Adrenal gland (tissue), 19 donors: ENCODE data around the gene FAM161A. TPM values are rescaled to one million over a fixed set of nuclear protein-coding genes. Genes with fewer than 3 reads are reported as not detected.

Experiments used
- DNase-seq, 7 donors: peaks; one replicate each; pipeline ENCODE4 v3.0.0-alpha.2; 2019 to 2020
- H3K27ac ChIP-seq, 5 donors: fragments of 200-600 bp; sonication (generic) in 4 of 5; 1 replicate in 3 of 5; 2 replicates in 2 of 5; pipeline versions ENCODE4 v1.5.1 to v1.8.0; 2016 to 2020; ENCODE audit warnings: mild to moderate bottlenecking in 1 of 5
- H3K27me3 ChIP-seq: fragments of 200-600 bp; 2 replicates; pipeline ENCODE4 v1.8.0; 2021
- H3K36me3 ChIP-seq, 2 donors: fragments of 200-600 bp; replicated peaks in 1 of 2; 1 replicate in 1 of 2; 2 replicates in 1 of 2; pipeline versions ENCODE4 v1.5.1 to v1.8.0; 2018 to 2022
- H3K4me1 ChIP-seq, 2 donors: fragments of 200-600 bp; replicated peaks in 1 of 2; 1 replicate in 1 of 2; 2 replicates in 1 of 2; pipeline versions ENCODE4 v1.5.1 to v1.8.0; 2018 to 2021
- H3K4me3 ChIP-seq, 4 donors: fragments of 200-600 bp; sonication (generic) in 3 of 4; one replicate each; pipeline ENCODE4 v1.5.1; 2016 to 2018
- H3K9me3 ChIP-seq, 3 donors: fragments of 200-600 bp; sonication (generic) in 1 of 3; replicated peaks in 1 of 3; 1 replicate in 2 of 3; 2 replicates in 1 of 3; pipeline versions ENCODE4 v1.5.1 to v1.8.0; 2016 to 2021
- POLR2A ChIP-seq, 2 donors: fragments of 450-650 bp; IDR thresholded peaks; one replicate each; pipeline ENCODE4 v1.6.1; 2017; ENCODE audit warnings: antibody characterized with exemption in 2 of 2, mild to moderate bottlenecking in 2 of 2, moderate library complexity in 1 of 2
- WGBS, 4 donors: extraction: QIAGEN DNeasy Blood & Tissue Kit in 2 of 4; methylation state at CpG; one replicate each; pipeline versions ENCODE4 v1.1.5 to v1.1.7; 2013 to 2017; 5-methylcytosine and 5-hydroxymethylcytosine counted together
- intact Hi-C, 2 donors: fragments of 100-400 bp; cut with DNase I; formaldehyde crosslinking; loops; one replicate each; pipeline versions ENCODE4 v1.14.1 to v1.15.0; 2022 to 2023
- long read RNA-seq, 10 donors: library from polyadenylated mRNA in 3 of 10; unstranded in 2 of 10; stranded (forward) in 1 of 10; transcript quantifications; one replicate each; pipeline ENCODE4 v2.0.0 and lab custom pipeline, GENCODE V29; 2021 to 2026
- polyA plus RNA-seq, 3 donors: library from polyadenylated mRNA; stranded (reverse); fragments of 200-250 nt in 2 of 3; fragments of 350-450 nt in 1 of 3; fragmentation: Illumina TruSeq in 1 of 3; extraction: RNeasy Lipid Tissue Mini Kit (QIAGEN cat#74804) in 1 of 3; gene quantifications; one replicate each; pipeline ENCODE4 v1.2.3, GENCODE V29; 2013 to 2014
- total RNA-seq, 9 donors: library from RNA; depleted of rRNA in 4 of 9; stranded (reverse); fragments of >200 nt in 4 of 9; fragments of 120-200 nt in 1 of 9; fragmentation: NEBNext Ultra II Directional in 1 of 9; extraction: Animal tissue kit (Norgen Biotek cat#: 25700) in 1 of 9; gene quantifications; one replicate each; pipeline versions ENCODE4 v1.1.0 to v1.2.4, GENCODE V29; 2013 to 2023
- TF ChIP-seq, protein P1 (sequence below), 6 experiments: fragments of 450-650 bp in 4 of 6; fragments of 200-600 bp in 2 of 6; sonication (generic) in 1 of 6; IDR thresholded peaks; 1 replicate in 5 of 6; 2 replicates in 1 of 6; pipeline versions ENCODE4 v1.5.1 to v1.8.0; 2016 to 2021; ENCODE audit warnings: antibody characterized with exemption in 6 of 6, mild to moderate bottlenecking in 2 of 6, moderate library complexity in 1 of 6
- donor health status: healthy with polysubstance abuse.
- donor health status: Bipolar disorder and iron deficiency.
- donor health status: DM: yes; HTN: yes; CAD: no.
- donor health status: DM: no; HTN: no; CAD: no.
- donor health status: DM: no; HTN: no; CAD: no.
- donor health status: DM: yes; HTN: yes; CAD: no.

FAM161A gene, protein sequence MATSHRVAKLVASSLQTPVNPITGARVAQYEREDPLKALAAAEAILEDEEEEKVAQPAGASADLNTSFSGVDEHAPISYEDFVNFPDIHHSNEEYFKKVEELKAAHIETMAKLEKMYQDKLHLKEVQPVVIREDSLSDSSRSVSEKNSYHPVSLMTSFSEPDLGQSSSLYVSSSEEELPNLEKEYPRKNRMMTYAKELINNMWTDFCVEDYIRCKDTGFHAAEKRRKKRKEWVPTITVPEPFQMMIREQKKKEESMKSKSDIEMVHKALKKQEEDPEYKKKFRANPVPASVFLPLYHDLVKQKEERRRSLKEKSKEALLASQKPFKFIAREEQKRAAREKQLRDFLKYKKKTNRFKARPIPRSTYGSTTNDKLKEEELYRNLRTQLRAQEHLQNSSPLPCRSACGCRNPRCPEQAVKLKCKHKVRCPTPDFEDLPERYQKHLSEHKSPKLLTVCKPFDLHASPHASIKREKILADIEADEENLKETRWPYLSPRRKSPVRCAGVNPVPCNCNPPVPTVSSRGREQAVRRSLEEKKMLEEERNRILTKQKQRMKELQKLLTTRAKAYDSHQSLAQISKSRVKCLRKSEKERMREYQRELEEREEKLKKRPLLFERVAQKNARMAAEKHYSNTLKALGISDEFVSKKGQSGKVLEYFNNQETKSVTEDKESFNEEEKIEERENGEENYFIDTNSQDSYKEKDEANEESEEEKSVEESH
- 1 to 10 TPM in 8 of 9 donors, under 1 TPM in 1; 0.87 to 4.7 (median 1.6) TPM for total RNA-seq
- polyA plus RNA-seq: 1 to 10 TPM; 1.5 to 3.1 (median 2.2) TPM
- long read RNA-seq, donor 1: 0 reads
- long read RNA-seq, donor 2: 0 reads
- long read RNA-seq, donor 3: 0 reads
- long read RNA-seq, donor 4: 0 reads
- long read RNA-seq, donor 5, partial matches to known transcripts: 0 of 5 reads
- long read RNA-seq, donor 5, other reads (novel, unspliced or antisense): 2 of 5 reads
- long read RNA-seq, donor 6, partial matches to known transcripts: 1 of 1 reads
- long read RNA-seq, donor 6, other reads (novel, unspliced or antisense): 0 of 1 reads
- long read RNA-seq, donor 7: 0 reads
- long read RNA-seq, donor 8: 0 reads
- long read RNA-seq, donor 9, partial matches to known transcripts: 0 of 3 reads
- long read RNA-seq, donor 9, other reads (novel, unspliced or antisense): 0 of 3 reads
- long read RNA-seq, donor 10, partial matches to known transcripts: 0 of 1 reads
- long read RNA-seq, donor 10, other reads (novel, unspliced or antisense): 0 of 1 reads

DNA sequence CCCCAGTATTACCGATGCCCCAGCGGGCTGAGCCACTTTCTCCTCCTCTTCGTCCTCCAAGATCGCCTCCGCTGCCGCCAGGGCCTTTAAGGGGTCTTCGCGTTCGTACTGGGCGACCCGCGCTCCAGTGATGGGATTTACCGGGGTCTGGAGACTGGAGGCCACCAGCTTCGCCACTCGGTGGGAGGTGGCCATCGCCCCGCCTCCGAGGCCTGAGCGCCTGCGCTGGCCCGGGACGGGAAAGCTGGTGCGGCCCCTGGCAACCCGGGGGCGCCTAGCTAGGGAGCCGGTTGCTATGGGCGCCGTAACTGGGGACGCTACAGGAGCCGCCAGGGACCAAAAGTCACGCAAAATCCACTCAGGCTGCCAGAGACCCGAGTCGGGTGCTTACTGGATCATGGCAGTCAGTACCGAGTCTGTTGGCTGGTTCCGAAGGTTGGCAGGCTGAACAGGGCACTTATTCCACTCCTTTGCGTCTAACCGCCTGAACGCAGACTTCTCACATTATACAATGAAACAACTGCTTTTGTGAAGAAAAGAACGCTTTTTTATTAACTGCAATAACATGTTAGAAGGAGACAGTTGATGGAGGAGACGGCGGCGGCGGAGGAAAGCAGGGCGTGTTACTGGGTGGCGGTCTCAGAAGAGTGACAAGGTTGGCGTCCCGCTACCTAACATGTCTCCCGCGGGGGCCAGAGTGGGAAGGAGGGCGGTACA is at the start of gene FAM161A:
TSS of gene FAM161A (minus strand) at position 214 of the 717 bp plus-strand sequence. CDS start at position 195, 19 bp downstream.
- Histone ChIP-seq H3K9me3 (no peaks in the 10 kb centered on the region), H3K27ac (peak within 1 kb of the TSS; percentile 47 to 90 (median 75)), H3K36me3 (no peaks in the 10 kb centered on the region), H3K4me1 (peaks cover 0 to 6% of the 10 kb centered on the region in 2 donors), H3K27me3 (no peaks in the 10 kb centered on the region), H3K4me3 (peak within 1 kb of the TSS; percentile 38 to 70 (median 46))
- WGBS, 4 donors: 0% methylated on average over 20 to 50 of the region's 50 CpGs
- intact Hi-C loops: no loop called here
- TF ChIP-seq, protein P1, sequence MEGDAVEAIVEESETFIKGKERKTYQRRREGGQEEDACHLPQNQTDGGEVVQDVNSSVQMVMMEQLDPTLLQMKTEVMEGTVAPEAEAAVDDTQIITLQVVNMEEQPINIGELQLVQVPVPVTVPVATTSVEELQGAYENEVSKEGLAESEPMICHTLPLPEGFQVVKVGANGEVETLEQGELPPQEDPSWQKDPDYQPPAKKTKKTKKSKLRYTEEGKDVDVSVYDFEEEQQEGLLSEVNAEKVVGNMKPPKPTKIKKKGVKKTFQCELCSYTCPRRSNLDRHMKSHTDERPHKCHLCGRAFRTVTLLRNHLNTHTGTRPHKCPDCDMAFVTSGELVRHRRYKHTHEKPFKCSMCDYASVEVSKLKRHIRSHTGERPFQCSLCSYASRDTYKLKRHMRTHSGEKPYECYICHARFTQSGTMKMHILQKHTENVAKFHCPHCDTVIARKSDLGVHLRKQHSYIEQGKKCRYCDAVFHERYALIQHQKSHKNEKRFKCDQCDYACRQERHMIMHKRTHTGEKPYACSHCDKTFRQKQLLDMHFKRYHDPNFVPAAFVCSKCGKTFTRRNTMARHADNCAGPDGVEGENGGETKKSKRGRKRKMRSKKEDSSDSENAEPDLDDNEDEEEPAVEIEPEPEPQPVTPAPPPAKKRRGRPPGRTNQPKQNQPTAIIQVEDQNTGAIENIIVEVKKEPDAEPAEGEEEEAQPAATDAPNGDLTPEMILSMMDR (IDR thresholded peaks at IDR 0.05): no peak
- peak in 1 of 2 donors; percentile 47 for TF ChIP-seq POLR2A (IDR thresholded peaks at IDR 0.05)
- DNase-seq: peak; percentile 88 to 95 (median 93)

DNA sequence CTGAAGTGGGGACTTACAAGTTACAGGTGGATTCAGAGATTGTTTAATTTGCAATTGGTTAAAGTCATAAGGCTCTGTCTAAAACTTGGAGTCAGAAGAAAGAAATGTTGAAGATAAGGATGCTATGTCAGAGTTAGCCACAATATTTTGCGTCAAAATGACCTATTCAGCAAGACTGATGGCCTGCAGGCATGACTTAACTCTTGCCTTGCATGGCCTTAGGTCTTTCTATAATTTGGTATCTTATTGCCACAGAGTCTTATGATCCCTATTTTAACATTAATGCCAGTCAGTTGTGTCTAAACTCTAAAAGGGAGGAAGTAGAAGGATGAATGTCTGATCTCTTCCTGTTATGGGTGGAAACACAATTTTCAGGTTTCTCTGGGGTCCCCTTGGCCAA is 46.4 kb upstream of the FAM161A start:
- no peaks in the 10 kb centered on the region for H3K36me3 ChIP-seq
- H3K4me1 ChIP-seq: peaks cover 0 to 7% of the 10 kb centered on the region in 2 donors
- no peak for DNase-seq
- intact Hi-C loops: no loop called here
- 42 to 50% (median 46%) methylated on average over 1 of the region's 1 CpG for WGBS, 4 donors
- TF ChIP-seq POLR2A (IDR thresholded peaks at IDR 0.05): no peak
- TF ChIP-seq, protein P1 (IDR thresholded peaks at IDR 0.05): no peak
- no peaks in the 10 kb centered on the region for H3K27me3 ChIP-seq
- no peak overlapping the region for H3K4me3 ChIP-seq
- no peak overlapping the region for H3K27ac ChIP-seq
- H3K9me3 ChIP-seq: no peaks in the 10 kb centered on the region

DNA sequence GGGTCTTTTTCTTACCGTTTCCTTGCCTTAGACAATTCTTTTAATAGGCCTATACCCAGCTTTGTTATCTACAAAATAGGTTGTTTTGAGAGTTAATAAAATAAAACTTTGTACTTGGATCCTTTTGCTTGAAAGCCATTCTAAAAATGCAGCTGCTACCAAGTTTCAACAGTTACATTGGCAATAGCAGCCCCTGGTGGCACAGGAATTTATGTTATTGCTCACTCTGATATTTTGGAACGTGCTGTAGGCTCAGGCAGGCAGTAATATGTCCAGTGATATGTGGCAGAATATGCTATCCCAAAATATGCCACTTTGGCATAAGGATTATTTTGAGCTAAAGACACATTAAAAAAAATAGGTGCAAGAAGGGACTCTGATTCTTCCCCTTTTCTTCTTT is 45.0 kb upstream of the FAM161A start:
- no peak overlapping the region for H3K4me3 ChIP-seq
- WGBS, 4 donors: 30 to 39% (median 34%) methylated on average over 2 of the region's 2 CpGs
- H3K9me3 ChIP-seq: no peaks in the 10 kb centered on the region
- no peaks in the 10 kb centered on the region for H3K27me3 ChIP-seq
- intact Hi-C loops: no loop called here
- H3K36me3 ChIP-seq: no peaks in the 10 kb centered on the region
- no peaks in the 10 kb centered on the region for H3K4me1 ChIP-seq
- TF ChIP-seq POLR2A (IDR thresholded peaks at IDR 0.05): no peak
- TF ChIP-seq, protein P1 (IDR thresholded peaks at IDR 0.05): peak in 5 of 6 experiments; percentile 31 to 38 (median 36)
- no peak overlapping the region for H3K27ac ChIP-seq
- peak in 1 of 7 donors; percentile 37 for DNase-seq
